Measurements from ENCODE around the gene RPS3. TPM values are rescaled to one million over a fixed set of nuclear protein-coding genes. Genes with fewer than 3 reads are reported as not detected.
"Not testable (repeated sequence)": the region's sequence is repeated elsewhere in the genome, so short reads cannot be mapped to it uniquely, and the experiment has no call there.

The RPS3 gene
- total and polyA plus RNA-seq, 2 of the 13 experiments (the other 11 are each of a cell fraction or from before 2014, with no cell fraction given): 2,143 to 3,616 TPM

DNA sequence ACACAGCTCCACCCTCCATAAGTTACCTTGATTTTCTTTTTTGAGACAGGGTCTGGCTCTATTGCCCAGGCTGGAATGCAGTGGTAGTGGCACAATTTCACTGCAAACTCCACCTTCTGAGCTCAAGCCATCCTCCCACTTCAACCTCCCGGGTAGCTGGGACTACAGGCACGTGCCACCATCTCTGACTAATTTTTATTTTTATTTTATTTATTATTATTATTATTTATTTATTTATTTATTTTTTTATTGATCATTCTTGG, 9.6 kb downstream of the RPS3 start:
- H3K79me2 ChIP-seq (ENCODE audit: insufficient read depth, low read length): peaks cover 11% of the 10 kb centered on the region
- no TSS peak for BruUV-seq (replicated peaks)
- DNase-seq (ENCODE audit: low spot score): no peak
- no peak overlapping the region for H3K27ac ChIP-seq (ENCODE audit: extremely low read length, insufficient read depth, low read length)
- intact Hi-C loops (cut with micrococcal nuclease; ENCODE audit: unreplicated experiment): loop anchor here (2.0 kb wide), 1 partner anchor 14 kb away; no protein-coding TSS in a partner anchor
- FAIRE-seq: no peak
- 99% methylated on average over 2 of the region's 2 CpGs for WGBS (ENCODE audit: low lambda C conversion rate)
- ChIA-PET POLR2A (interaction anchor here (1.2 to 1.9 kb wide), 3 partner anchors 9 to 17 kb away, joined by 3 to 6 read pairs (median 6); no protein-coding TSS in a partner anchor), CTCF (ENCODE audit: low intra/inter-chr PET ratio, low total read pairs) (no interaction called here)
- peaks cover 10% of the 10 kb centered on the region for H3K4me1 ChIP-seq (ENCODE audit: insufficient read depth, low read length)
- in situ Hi-C loops (cut with HindIII; ENCODE audit: extremely low pct_ligation_motif_present, low pct_unique_long_range_greater_than_20kb): no loop called here
- H3K9me3 ChIP-seq (ENCODE audit: low read length): no peaks in the 10 kb centered on the region
- no peak; the same call in 2 of the 3 replicates for ATAC-seq
- no peak overlapping the region for H3K4me3 ChIP-seq (replicated peaks in 1 of 3; ENCODE audit: insufficient read depth in 1 of 3, low read depth in 2 of 3, low read length in 3 of 3)
- H3K36me3 ChIP-seq (replicated peaks in 1 of 2; ENCODE audit: control insufficient read depth in 1 of 2, insufficient read depth in 2 of 2, low read length in 2 of 2): peaks cover 19 to 41% of the 10 kb centered on the region in 2 experiments
- TF ChIP-seq FOXA3 (CRISPR knock-in tag; IDR thresholded peaks at IDR 0.05): no peak
- no peak for TF ChIP-seq ZNF274 (CRISPR knock-in tag; IDR thresholded peaks at IDR 0.05)
- 0 out of 2 replicates have a peak, but pooled peaks have one; percentile 11 for TF ChIP-seq POLR2G (IDR thresholded peaks at IDR 0.05; ENCODE audit: low read depth, low read length)
- TF ChIP-seq, protein P1, sequence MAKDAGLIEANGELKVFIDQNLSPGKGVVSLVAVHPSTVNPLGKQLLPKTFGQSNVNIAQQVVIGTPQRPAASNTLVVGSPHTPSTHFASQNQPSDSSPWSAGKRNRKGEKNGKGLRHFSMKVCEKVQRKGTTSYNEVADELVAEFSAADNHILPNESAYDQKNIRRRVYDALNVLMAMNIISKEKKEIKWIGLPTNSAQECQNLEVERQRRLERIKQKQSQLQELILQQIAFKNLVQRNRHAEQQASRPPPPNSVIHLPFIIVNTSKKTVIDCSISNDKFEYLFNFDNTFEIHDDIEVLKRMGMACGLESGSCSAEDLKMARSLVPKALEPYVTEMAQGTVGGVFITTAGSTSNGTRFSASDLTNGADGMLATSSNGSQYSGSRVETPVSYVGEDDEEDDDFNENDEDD (CRISPR knock-in tag; IDR thresholded peaks at IDR 0.05; ENCODE audit: borderline replicate concordance): no peak
- TF ChIP-seq FOSL2 (CRISPR knock-in tag; IDR thresholded peaks at IDR 0.05): no peak
- peak; percentile 41; the same call in 1 of the 2 replicates for TF ChIP-seq ZNF121 (CRISPR knock-in tag; IDR thresholded peaks at IDR 0.05)
- no peak for TF ChIP-seq NPAS2 (CRISPR knock-in tag; IDR thresholded peaks at IDR 0.05; ENCODE audit: borderline replicate concordance)
- no peak for TF ChIP-seq TEAD3 (CRISPR knock-in tag; optimal IDR thresholded peaks at IDR 0.05; ENCODE audit: borderline replicate concordance)
- TF ChIP-seq ZNF564 (CRISPR knock-in tag; IDR thresholded peaks at IDR 0.05): no peak
- no peak for TF ChIP-seq ZSCAN21 (CRISPR knock-in tag; IDR thresholded peaks at IDR 0.05; ENCODE audit: borderline replicate concordance)
- TF ChIP-seq, protein P2, sequence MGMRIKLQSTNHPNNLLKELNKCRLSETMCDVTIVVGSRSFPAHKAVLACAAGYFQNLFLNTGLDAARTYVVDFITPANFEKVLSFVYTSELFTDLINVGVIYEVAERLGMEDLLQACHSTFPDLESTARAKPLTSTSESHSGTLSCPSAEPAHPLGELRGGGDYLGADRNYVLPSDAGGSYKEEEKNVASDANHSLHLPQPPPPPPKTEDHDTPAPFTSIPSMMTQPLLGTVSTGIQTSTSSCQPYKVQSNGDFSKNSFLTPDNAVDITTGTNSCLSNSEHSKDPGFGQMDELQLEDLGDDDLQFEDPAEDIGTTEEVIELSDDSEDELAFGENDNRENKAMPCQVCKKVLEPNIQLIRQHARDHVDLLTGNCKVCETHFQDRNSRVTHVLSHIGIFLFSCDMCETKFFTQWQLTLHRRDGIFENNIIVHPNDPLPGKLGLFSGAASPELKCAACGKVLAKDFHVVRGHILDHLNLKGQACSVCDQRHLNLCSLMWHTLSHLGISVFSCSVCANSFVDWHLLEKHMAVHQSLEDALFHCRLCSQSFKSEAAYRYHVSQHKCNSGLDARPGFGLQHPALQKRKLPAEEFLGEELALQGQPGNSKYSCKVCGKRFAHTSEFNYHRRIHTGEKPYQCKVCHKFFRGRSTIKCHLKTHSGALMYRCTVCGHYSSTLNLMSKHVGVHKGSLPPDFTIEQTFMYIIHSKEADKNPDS (CRISPR knock-in tag; IDR thresholded peaks at IDR 0.05): no peak
- no peak for TF ChIP-seq TBL1XR1 (IDR thresholded peaks at IDR 0.05; ENCODE audit: borderline replicate concordance, low read length, partially characterized antibody)
- TF ChIP-seq KDM1A (CRISPR knock-in tag; IDR thresholded peaks at IDR 0.05): no peak
- no peak overlapping the region for H2AFZ ChIP-seq (ENCODE audit: low read length)
- no peaks in the 10 kb centered on the region for H3K27me3 ChIP-seq (ENCODE audit: control insufficient read depth in 1 of 2, insufficient read depth in 2 of 2, low read length in 2 of 2)
- no peak overlapping the region for H3K4me2 ChIP-seq (ENCODE audit: low read depth, low read length)
- no peak overlapping the region for H3K9ac ChIP-seq (ENCODE audit: insufficient read depth, low read depth, low read length)
- peaks cover 45% of the 10 kb centered on the region for H4K20me1 ChIP-seq (ENCODE audit: insufficient read depth, low read length)

DNA sequence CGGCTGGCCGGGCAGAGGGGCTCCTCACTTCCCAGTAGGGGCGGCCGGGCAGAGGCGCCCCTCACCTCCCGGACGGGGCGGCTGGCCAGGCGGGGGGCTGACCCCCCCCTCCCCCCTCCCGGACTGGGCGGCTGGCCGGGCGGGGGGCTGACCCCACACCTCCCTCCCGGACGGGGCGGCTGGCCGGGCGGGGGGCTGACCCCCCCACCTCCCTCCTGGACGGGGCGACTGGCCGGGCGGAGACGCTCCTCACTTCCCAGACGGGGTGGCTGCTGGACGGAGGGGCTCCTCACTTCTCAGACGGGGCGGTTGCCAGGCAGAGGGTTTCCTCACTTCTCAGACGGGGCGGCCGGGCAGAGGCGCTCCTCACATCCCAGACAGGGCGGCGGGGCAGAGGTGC, 10.7 kb downstream of the RPS3 start:
- in situ Hi-C loops (cut with HindIII; ENCODE audit: extremely low pct_ligation_motif_present, low pct_unique_long_range_greater_than_20kb); H3K27me3 ChIP-seq (ENCODE audit: control insufficient read depth in 1 of 2, insufficient read depth in 2 of 2, low read length in 2 of 2); FAIRE-seq; H3K27ac ChIP-seq (ENCODE audit: extremely low read length, insufficient read depth, low read length); POLR2A ChIA-PET; H3K4me3 ChIP-seq (replicated peaks in 1 of 3; ENCODE audit: insufficient read depth in 1 of 3, low read depth in 2 of 3, low read length in 3 of 3); ATAC-seq; H3K9me3 ChIP-seq (ENCODE audit: low read length); H3K4me1 ChIP-seq (ENCODE audit: insufficient read depth, low read length); CTCF ChIA-PET (ENCODE audit: low intra/inter-chr PET ratio, low total read pairs); H3K9ac ChIP-seq (ENCODE audit: insufficient read depth, low read depth, low read length); DNase-seq (ENCODE audit: low spot score); H2AFZ ChIP-seq (ENCODE audit: low read length); H3K4me2 ChIP-seq (ENCODE audit: low read depth, low read length); H3K79me2 ChIP-seq (ENCODE audit: insufficient read depth, low read length); BruUV-seq (replicated peaks): not testable (repeated sequence)
- peaks cover 35% of the 10 kb centered on the region for H4K20me1 ChIP-seq (ENCODE audit: insufficient read depth, low read length)
- intact Hi-C loops (cut with micrococcal nuclease; ENCODE audit: unreplicated experiment): loop anchor here (2.0 kb wide), 1 partner anchor 13 kb away; no protein-coding TSS in a partner anchor
- peaks cover 15 to 33% of the 10 kb centered on the region in 2 experiments for H3K36me3 ChIP-seq (replicated peaks in 1 of 2; ENCODE audit: control insufficient read depth in 1 of 2, insufficient read depth in 2 of 2, low read length in 2 of 2)
- 97% methylated on average over 7 of the region's 33 CpGs for WGBS (ENCODE audit: low lambda C conversion rate)

Data from HepG2 (cell line).